ENCODE results near the gene B4GALNT4.
"Not testable (repeated sequence)": the region's sequence is repeated elsewhere in the genome, so short reads cannot be mapped to it uniquely, and the experiment has no call there.

B4GALNT4 gene

DNA sequence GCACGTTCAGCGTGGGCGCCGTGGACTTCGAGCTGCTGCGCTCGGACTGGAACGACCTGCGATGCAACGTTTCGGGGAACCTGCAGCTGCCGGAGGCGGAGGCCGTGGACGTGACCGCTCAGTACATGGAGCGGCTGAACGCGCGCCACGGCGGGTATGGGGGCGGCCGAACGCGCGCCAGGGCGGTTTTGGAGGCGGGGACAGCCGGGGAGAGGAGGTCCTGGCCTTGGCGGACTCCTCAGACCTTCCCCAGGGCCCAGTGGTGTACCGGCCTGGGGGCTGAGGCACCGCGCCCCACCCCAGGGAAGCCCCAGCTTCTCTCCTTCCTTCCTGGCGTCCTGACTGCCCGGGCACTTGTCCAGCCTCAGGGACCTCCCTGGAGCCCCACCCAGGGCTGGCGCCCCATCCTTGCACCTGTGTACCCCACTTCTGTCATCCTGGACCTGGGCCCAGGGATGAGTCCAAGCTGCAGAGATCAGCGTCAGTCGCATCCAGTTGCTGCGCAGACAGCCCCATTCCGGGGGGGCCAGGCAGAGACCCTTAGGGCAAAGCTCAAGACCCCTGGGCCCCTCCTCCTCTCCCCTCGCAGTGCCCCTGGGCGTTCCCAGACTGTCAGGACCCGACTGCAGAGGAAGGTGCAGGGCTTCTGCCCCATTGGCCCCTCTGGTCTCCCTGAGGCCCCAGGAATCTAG is 8.0 kb downstream of the B4GALNT4 start:
- no peak for DNase-seq

DNA sequence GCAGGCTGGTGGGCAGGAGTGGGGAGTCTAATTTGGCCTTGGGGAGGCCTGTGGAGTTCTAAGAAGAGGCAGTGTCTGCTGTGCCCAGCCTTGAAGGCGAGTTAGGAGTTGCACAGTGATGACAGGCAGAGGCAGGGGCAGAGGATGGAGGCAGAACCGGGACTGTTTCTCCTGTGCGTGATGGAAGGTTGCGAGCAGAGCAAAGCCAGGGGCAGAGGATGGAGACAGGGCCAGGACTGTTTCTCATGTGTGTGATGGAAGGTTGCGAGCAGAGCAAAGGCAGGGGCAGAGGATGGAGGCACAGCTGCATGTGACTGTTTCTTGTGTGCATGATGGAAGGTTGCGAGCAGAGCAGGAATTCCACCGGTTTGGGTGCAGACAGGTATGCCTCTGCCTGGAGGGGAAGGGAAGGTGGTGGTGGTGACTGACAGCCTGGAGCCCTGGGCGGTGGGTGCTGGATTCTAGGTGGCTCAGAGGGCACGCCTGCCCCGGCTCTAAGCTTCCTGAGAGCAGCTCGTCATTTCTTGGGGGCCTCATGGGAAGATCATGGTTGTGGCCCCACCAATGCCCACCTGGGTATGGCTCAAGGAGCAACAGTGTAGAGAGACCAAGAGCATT is 8.7 kb downstream of the B4GALNT4 start:
- no peak for DNase-seq

DNA sequence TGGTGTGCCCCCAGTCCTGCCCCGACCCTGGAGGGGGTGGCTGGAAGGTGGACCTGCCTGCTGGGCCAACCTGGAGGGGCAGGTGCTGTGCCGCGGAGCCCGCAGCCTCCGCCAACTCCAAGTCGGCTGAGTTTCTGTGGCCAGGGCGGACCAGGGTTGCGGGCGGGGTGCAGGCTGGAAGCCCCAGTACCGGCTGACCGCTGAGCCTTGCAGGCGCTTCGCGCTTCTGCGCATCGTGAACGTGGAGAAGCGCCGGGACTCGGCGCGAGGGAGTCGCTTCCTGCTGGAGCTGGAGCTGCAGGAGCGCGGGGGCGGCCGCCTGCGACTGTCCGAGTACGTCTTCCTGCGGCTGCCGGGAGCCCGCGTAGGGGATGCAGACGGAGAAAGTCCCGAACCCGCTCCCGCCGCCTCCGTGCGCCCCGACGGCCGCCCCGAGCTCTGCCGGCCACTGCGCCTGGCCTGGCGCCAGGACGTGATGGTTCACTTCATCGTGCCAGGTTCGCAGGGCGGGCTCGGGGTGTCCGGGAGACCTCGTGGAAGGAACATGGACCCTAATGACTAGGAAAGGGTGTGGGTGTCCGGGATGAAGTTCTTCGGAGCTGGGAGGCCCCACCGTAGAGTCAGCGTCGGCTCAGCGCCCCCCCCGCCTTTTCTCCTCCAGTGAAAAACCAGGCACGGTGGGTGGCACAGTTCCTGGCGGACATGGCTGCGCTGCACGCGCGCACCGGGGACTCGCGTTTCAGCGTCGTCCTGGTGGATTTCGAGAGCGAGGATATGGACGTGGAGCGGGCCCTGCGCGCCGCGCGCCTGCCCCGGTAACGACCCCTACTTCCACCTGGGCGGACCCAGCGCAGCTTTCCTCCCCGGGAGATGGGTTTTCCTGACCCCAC is 10.2 kb downstream of the B4GALNT4 start:
- no peak for DNase-seq

DNA sequence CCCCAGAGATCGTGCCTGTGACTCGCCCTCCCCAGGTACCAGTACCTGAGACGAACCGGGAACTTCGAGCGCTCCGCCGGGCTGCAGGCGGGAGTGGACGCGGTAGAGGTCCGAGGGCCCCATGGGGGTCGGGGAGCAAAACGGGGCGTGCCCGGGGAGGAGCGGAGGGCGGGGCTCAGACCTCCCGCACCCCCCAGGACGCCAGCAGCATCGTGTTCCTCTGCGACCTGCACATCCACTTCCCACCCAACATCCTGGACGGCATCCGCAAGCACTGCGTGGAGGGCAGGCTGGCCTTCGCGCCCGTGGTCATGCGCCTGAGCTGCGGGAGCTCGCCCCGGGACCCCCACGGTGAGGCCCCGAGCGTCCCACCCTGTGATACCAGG is 10.8 kb downstream of the B4GALNT4 start:
- no peak for DNase-seq

DNA sequence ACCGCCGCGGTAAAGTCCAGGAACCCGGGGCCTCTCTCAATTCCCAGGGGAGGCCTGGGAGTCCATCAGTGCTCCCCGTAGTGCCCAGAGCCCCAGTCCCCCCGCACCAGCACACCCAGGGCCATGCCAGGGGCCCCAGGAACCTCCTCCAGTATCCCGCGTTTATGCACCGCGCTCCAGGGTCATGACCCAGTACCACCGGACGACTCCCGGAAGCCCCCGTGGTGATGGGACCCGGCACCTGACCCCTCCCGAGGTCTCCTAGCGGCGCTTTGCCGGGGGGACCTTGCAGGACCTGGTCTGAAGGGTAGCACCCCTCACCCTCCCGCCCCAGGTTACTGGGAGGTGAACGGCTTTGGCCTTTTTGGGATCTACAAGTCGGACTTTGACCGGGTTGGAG is 11.2 kb downstream of the B4GALNT4 start:
- no peak for DNase-seq

DNA sequence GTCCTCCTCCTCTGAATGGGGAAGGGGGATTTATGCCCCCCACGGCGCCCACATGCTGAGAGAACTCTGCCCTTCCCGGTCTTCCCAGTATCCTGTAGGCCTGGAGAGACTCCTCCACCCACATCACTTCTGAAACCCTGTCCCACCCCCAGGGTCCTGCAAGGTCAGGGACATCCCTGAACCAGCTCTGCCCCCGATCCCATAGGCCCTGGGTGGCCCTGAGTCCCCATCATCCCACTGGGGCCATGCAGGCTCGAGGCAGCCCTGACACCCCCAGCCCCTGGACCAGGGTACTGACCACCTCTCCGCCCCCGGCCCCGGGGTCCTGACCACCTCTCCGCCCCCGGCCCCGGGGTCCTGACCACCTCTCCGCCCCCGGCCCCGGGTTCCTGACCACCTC is 11.7 kb downstream of the B4GALNT4 start:
- no peak for DNase-seq

DNA sequence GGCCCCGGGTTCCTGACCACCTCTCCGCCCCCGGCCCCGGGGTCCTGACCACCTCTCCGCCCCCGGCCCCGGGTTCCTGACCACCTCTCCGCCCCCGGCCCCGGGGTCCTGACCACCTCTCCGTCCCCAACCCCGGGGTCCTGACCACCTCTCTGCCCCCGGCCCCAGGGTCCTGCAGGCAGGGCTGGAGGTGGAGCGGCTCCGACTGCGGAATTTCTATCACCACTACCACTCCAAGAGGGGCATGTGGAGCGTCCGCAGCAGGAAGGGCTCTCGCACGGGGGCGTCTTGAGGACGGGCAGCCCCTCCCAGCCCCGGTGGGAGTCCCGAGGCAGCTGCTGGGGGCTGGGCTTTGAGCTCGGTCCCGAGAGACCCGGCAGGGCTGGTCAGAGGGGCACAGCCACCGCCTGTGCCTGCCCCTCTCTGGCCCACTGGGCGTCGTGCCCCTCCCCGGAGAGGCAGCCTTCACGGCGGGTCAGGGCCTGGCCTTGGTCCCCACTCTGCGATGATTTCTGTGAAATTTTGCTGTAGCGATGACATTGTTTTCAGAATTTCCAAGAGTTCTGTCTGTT is 12.3 kb downstream of the B4GALNT4 start:
- DNase-seq = no peak

DNA sequence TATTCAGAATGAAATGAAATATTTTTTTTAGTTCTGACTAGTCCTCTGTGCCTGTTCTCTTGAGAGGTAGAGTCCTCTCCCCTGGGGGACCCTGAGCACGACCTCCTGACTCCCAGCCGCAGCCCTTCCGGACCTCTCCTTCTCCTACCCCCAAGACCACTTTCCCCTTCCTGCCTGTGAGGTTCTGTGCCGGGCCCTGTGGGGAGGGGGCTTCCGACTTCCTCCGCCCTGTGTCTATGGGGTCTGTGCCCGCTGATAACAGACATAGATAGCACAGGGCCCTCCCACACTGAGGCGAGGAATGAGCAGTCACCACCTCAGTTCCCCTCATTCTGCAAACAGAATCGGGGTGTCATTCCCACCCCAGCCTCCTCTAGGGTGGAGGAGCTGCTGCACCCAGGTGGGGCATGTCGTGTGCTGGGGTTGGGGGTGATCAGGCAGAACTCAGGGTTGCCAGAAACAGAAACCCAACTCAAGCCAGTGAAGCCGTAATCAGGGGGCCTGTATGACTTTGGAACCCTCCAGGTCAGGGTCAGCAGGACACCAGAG is 12.9 kb downstream of the B4GALNT4 start:
- DNase-seq = no peak

DNA sequence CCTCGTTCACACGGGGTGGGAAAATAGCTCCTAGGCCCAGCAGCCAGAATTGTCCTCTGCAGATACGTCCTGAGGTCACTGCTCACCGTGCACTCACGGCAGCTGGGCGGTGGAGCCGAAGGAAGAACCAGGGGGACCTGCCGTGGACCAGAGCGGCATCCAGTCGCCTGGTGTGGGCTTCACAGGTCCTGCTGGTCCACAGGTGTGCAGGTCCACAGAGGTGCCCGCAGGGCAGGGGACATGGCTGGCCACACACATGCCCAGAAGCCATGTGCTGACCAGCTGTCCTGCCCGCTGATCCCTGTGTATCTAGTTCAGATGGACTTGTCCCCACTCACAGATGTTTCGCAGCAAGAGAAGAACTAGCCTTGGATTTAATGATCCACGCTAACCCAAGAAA is 14.1 kb downstream of the B4GALNT4 start:
- DNase-seq = no peak

DNA sequence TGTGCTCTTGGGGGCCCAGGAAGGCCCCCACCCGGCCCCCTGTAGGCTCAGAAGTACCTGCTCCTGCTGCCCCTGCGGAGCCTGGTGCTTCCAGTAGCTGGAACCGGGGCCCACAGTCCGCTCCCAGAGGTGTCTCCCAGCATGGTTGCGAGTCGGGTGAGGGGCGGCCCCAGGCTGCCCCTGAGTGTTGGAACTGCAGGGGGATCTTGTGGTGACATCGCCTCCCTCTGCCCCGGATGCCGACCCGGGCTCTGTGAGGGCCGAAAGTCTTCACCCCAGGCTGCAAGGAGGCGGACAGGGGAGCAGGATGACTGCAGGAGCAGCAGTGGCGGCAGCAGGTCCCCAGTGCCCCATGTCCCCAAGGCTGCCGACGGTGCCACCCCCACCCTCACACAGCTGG is 15.2 kb downstream of the B4GALNT4 start:
- DNase-seq = no peak

DNA sequence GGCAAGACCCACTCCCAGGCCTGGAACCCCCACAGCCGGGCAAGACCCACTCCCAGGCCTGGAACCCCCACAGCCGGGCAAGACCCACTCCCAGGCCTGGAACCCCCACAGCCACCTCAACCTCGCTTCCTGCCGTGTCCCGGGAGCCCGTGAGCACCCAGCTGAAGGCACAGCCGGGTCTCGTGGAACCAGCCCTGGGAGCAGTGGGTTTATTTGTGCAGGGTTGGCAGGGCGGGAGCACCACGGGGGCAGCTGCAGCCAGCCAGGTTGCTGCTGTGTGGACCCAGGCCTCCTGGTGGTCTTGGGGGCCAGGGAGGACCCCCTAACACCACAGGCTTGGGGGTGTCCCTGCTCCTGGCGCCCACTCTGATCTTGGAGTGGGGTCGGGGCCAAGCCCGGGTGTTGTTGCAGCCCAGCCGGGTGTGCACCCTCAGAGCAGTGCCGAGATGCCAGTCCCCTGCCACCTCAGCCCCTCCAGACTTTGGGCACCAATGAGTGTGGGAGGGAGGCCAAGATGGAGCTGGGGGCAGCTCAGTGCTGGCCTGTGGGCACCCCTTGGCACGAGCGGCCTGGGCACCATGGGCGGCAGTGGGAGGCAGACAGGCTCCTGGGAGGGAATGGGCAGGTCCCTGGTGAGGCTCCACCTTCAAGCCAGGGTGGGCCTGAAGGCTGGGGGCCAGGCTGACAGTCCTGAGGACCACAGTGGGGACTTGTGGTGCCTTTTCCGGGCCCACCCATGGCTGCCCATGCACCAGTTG is 16.5 kb downstream of the B4GALNT4 start:
- no peak for DNase-seq

DNA sequence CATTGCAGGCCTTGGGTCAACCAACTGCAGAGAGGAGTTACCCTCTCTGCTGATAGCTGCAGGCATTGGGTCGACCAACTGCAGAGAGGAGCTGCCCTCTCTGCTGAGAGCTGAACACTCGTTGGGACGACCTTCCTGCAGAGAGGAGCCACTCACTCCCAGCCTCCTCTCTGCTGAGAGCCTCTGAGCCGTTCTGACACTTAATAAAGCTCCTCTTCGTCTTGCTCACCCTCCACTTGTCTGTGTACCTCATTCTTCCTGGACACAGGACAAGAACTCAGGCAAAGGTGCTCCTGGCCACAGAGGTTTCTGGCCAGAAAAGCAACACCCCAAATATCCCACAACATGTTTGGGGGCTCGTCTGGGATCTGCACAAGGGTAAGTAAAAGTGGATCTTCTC is 17.2 kb downstream of the B4GALNT4 start:
- no peak for DNase-seq

DNA sequence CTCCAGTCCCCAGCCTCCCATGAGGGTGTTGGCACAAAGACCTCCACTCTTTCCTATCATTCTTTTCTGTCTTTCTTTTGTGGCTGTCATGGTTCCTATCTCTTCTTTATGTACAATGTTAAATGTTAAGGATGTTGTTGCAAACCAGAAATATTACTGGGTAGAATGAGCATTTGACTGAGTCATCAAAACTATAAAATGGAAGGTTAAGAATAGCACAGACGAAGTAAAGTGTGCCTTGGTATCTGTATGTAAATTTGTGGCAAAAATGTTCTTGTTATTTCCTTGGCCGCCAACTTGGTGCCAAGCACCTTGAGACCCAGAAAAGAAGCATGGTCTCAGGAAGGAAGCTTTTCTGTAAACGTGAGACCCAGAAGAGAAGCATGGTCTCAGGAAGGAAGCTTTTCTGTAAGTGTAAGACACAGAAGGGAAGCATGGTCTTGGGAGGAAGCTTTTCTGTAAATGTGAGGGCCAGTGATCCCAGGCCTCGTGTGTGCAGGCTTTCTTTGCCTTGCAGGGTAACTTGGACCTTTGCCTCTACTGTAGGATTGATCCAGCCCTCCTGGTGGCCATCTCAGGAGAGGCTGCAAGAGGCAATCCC is 18.0 kb downstream of the B4GALNT4 start:
- no peak for DNase-seq

DNA sequence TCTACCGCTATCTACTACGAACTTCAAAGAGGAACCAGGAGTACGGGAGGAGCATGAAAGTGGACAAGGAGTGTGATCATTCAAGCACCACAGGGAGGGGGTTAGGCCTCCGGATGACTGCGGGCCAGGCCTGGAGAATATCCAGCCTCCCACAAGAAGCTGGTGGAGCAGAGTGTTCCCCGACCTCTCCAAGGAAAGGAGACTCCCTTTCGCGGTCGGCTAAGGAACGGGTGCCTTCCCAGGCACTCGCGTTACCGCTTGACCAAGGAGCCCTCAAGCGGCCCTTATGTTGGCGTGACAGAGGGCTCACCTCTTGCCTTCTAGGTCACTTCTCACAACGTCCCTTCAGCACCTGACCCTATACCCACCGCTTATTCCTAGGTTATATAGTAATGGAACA is 20.1 kb downstream of the B4GALNT4 start:
- not testable (repeated sequence) for DNase-seq

DNA sequence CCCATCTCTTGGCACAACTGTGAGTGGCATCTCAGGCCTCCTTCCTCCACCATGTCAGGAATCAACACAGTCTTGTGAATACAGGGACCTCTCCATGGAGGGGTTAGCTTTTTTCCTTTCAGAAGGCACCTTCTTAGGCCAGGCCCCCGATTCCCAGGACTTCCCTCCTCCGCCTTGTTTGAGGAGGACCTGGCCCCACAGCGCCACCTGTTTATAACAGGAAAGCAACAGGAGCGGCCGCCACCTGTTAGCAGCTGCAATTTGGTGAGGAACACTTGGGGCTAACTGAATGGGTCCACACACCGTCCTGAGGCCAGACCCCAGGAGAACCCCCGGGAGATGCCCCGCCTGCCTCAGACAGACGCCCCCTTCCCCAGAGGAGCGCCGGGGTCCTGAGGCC is 20.9 kb downstream of the B4GALNT4 start:
- DNase-seq = no peak

DNA sequence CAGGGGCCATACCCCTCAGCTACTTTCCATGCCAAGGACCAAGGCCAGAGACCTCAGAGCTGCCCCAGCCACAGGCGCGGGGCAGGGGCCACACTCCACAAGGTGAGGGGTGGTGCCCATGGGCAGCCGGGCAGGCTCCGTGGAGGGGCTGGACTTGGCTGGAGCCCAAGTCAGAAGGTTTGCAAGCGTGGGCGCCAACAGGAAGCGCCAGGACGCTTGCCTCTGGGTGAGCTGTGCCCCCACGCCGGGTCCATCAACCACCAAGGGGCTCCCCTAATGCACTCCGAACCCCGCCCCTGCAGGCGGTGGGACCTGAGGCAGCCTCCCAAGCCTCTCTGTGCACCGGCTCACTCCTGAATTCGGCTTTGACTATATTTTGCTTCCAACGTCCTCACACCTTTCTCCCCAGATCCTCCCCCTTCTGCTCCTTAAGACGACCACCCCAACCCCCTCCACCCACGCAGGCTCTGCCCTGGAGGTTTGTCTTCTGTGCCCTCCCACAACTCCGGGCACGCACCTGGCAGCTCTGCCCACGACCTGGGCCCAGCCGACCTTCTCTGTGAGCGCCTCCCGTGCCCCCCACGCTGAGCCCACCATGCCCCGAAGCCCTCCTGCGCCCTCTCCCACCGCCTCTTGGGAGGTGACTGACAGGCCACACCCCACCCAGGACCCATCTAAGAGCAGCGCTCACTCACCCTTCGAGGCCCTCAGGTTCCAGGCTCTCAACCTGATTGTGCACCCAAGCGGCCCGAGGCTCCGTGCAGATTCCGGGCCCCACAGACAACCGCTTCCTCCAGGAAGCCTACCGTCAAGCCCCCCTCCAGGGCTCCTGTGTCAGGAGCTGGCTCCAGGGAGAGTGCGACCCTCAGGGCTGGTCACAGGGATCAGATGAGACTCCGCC is 22.1 kb downstream of the B4GALNT4 start:
- DNase-seq = no peak

DNA sequence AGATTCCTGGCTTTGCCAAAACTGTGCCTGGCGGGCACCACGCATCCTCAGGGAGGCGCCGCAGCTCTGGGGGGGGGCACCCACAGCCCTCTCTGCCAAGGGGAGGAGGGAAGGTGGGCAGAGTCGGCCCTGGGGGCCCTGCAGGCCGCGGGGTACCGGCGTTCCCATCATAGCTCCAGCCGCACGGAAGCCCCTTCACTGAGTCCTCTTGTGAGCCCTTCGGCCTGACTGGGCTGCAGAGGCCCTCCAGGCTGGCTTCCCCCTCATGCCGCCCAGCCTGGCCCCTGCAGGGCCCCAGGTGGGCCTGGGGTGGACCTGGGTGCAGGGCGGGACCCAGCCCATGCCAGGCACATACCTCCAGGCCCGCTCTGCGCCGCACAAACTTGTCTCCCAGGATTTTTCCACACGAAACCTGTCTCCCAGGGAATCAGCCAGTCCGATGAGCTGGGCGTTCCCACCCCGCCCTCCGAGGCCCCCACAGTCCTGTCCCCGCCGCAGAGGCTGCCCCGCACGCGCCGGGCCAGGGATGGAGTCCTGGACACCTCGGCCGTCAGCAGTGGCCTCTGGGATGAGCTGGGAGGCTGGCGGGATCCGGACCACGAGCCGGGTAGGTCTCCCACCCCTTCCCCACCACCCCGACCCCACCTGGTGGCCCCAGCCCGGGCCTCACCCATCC is 22.9 kb downstream of the B4GALNT4 start:
- no peak for DNase-seq

DNA sequence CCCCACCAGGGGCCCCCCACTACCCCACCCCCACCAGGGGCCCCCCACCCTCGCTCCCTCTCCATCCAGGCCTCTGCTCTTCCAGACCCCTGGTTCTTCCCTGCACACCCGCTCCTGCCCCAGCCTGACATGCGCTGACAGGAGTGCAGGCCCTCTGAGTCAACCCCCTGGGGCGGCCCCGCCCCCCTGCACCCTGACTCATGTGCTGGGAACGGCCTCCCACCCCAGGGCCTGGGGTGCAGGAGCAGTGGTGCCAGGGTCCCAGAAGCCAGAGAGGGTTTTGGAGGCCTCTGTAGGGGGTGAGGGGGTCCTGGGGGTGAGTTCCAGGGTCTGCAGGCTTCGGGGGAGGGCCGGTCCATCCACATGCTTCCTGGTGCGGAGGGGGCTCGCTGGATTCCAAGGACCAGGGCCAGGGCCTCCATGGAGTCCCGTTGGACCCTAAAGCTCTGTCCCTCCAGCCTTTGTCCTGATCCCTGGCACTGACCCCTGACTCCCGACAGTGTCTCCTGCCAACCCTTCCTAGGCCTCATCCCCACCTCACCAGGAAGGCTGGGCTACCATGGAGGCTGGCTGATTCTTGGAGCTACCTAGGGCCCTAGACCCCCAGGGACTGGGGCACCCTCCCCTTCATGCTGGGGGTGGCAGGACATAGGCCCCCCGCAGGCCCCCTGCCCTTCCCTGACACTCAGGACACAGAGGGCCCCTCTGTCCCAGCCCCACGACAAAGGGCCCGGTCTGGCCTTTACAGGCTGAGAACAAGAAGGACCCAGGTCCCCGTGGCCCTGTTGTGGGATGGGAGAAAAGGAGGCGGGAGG is 24.1 kb downstream of the B4GALNT4 start:
- DNase-seq = no peak

DNA sequence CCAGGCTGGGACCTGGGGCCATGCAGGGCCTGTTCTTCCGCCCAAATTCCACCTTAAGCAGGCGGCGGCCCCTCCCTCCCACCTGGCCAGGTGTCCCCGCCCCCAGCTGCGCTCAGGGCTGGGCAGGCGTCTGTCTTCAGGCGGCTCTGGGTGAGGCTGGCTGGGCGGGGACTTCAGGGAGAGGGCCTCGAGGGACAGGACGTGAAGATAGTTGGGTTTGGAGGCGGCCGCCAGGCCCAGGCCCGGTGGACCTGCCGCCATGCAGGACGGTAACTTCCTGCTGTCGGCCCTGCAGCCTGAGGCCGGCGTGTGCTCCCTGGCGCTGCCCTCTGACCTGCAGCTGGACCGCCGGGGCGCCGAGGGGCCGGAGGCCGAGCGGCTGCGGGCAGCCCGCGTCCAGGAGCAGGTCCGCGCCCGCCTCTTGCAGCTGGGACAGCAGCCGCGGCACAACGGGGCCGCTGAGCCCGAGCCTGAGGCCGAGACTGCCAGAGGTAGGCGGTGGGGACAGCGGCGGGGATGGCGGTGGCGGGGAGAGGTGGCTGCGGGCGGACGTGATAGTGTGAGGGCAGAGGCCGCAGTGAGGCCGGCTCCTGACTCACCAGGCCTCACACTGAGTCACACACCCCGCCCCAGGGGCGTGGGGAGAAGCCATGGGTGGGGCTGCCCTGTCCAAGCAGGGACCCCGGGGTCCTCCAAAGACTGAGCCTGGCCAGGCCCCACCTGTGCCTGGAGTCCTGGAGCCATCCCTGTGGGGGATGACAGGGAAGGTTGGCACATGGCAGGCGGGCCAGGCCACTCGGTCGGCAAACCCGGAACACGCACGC is 24.9 kb downstream of the B4GALNT4 start, which contains the start of gene PKP3:
PKP3 (plus strand) TSS at position 176 of the 824 bp plus-strand sequence; CDS start at position 260, 84 bp downstream.
- DNase-seq = no peak
